Adrenal gland (tissue), 12 donors: Measurements from ENCODE around the gene ARID3C. TPM values are rescaled to one million over a fixed set of nuclear protein-coding genes. Genes with fewer than 3 reads are reported as not detected.

Experiments
- DNase-seq, 7 donors: peaks; one replicate each; pipeline ENCODE4 v3.0.0-alpha.2; 2019 to 2020
- H3K27ac ChIP-seq, 5 donors: fragments of 200-600 bp; sonication (generic) in 4 of 5; 1 replicate in 3 of 5; 2 replicates in 2 of 5; pipeline versions ENCODE4 v1.5.1 to v1.8.0; 2016 to 2020; ENCODE audit warnings: mild to moderate bottlenecking in 1 of 5
- H3K27me3 ChIP-seq: fragments of 200-600 bp; 2 replicates; pipeline ENCODE4 v1.8.0; 2021
- H3K36me3 ChIP-seq, 2 donors: fragments of 200-600 bp; replicated peaks in 1 of 2; 1 replicate in 1 of 2; 2 replicates in 1 of 2; pipeline versions ENCODE4 v1.5.1 to v1.8.0; 2018 to 2022
- H3K4me1 ChIP-seq, 2 donors: fragments of 200-600 bp; replicated peaks in 1 of 2; 1 replicate in 1 of 2; 2 replicates in 1 of 2; pipeline versions ENCODE4 v1.5.1 to v1.8.0; 2018 to 2021
- H3K4me3 ChIP-seq, 4 donors: fragments of 200-600 bp; sonication (generic) in 3 of 4; one replicate each; pipeline ENCODE4 v1.5.1; 2016 to 2018
- H3K9me3 ChIP-seq, 3 donors: fragments of 200-600 bp; sonication (generic) in 1 of 3; replicated peaks in 1 of 3; 1 replicate in 2 of 3; 2 replicates in 1 of 3; pipeline versions ENCODE4 v1.5.1 to v1.8.0; 2016 to 2021
- POLR2A ChIP-seq, 2 donors: fragments of 450-650 bp; IDR thresholded peaks; one replicate each; pipeline ENCODE4 v1.6.1; 2017; ENCODE audit warnings: antibody characterized with exemption in 2 of 2, mild to moderate bottlenecking in 2 of 2, moderate library complexity in 1 of 2
- WGBS, 4 donors: extraction: QIAGEN DNeasy Blood & Tissue Kit in 2 of 4; methylation state at CpG; one replicate each; pipeline versions ENCODE4 v1.1.5 to v1.1.7; 2013 to 2017; 5-methylcytosine and 5-hydroxymethylcytosine counted together
- intact Hi-C, 2 donors: fragments of 100-400 bp; cut with DNase I; formaldehyde crosslinking; loops; one replicate each; pipeline versions ENCODE4 v1.14.1 to v1.15.0; 2022 to 2023
- polyA plus RNA-seq, 3 donors: library from polyadenylated mRNA; stranded (reverse); fragments of 200-250 nt in 2 of 3; fragments of 350-450 nt in 1 of 3; fragmentation: Illumina TruSeq in 1 of 3; extraction: RNeasy Lipid Tissue Mini Kit (QIAGEN cat#74804) in 1 of 3; gene quantifications; one replicate each; pipeline ENCODE4 v1.2.3, GENCODE V29; 2013 to 2014
- total RNA-seq, 9 donors: library from RNA; depleted of rRNA in 4 of 9; stranded (reverse); fragments of >200 nt in 4 of 9; fragments of 120-200 nt in 1 of 9; fragmentation: NEBNext Ultra II Directional in 1 of 9; extraction: Animal tissue kit (Norgen Biotek cat#: 25700) in 1 of 9; gene quantifications; one replicate each; pipeline versions ENCODE4 v1.1.0 to v1.2.4, GENCODE V29; 2013 to 2023
- TF ChIP-seq, protein P1 (sequence below), 6 experiments: fragments of 450-650 bp in 4 of 6; fragments of 200-600 bp in 2 of 6; sonication (generic) in 1 of 6; IDR thresholded peaks; 1 replicate in 5 of 6; 2 replicates in 1 of 6; pipeline versions ENCODE4 v1.5.1 to v1.8.0; 2016 to 2021; ENCODE audit warnings: antibody characterized with exemption in 6 of 6, mild to moderate bottlenecking in 2 of 6, moderate library complexity in 1 of 6
- donor health status: healthy with polysubstance abuse.
- donor health status: Bipolar disorder and iron deficiency.
- donor health status: DM: yes; HTN: yes; CAD: no.
- donor health status: DM: no; HTN: no; CAD: no.
- donor health status: DM: no; HTN: no; CAD: no.
- donor health status: DM: yes; HTN: yes; CAD: no.

Gene ARID3C
- total and polyA plus RNA-seq, 12 donors = not detected

DNA sequence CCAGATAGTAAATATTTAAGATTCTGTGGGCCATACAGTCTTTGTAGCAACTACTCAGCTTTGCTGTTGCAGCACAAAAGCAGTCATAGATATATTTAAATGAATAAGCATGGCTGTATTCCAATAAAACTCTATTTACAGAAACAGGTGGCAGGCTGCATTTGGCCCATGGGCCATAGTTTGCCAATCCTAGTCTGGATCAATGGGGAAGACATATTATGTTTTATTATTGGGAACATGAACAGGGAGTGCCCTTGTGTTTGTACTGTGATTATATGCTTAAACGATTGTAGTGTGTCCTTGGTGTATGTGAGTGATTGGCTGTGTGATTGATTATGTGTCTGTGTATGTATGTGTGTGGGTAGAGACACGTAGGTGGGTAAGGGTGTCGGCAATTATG is 45.6 kb upstream of the ARID3C start:
- no peaks in the 10 kb centered on the region for H3K36me3 ChIP-seq
- intact Hi-C loops = no loop called here
- no peaks in the 10 kb centered on the region for H3K27me3 ChIP-seq
- H3K27ac ChIP-seq = no peak overlapping the region
- WGBS, 4 donors = 68 to 82% (median 72%) methylated on average over 3 of the region's 3 CpGs
- H3K9me3 ChIP-seq = no peaks in the 10 kb centered on the region
- H3K4me3 ChIP-seq = no peak overlapping the region
- TF ChIP-seq POLR2A (IDR thresholded peaks at IDR 0.05) = no peak
- TF ChIP-seq, protein P1, sequence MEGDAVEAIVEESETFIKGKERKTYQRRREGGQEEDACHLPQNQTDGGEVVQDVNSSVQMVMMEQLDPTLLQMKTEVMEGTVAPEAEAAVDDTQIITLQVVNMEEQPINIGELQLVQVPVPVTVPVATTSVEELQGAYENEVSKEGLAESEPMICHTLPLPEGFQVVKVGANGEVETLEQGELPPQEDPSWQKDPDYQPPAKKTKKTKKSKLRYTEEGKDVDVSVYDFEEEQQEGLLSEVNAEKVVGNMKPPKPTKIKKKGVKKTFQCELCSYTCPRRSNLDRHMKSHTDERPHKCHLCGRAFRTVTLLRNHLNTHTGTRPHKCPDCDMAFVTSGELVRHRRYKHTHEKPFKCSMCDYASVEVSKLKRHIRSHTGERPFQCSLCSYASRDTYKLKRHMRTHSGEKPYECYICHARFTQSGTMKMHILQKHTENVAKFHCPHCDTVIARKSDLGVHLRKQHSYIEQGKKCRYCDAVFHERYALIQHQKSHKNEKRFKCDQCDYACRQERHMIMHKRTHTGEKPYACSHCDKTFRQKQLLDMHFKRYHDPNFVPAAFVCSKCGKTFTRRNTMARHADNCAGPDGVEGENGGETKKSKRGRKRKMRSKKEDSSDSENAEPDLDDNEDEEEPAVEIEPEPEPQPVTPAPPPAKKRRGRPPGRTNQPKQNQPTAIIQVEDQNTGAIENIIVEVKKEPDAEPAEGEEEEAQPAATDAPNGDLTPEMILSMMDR (IDR thresholded peaks at IDR 0.05) = no peak
- H3K4me1 ChIP-seq = no peaks in the 10 kb centered on the region
- no peak for DNase-seq

DNA sequence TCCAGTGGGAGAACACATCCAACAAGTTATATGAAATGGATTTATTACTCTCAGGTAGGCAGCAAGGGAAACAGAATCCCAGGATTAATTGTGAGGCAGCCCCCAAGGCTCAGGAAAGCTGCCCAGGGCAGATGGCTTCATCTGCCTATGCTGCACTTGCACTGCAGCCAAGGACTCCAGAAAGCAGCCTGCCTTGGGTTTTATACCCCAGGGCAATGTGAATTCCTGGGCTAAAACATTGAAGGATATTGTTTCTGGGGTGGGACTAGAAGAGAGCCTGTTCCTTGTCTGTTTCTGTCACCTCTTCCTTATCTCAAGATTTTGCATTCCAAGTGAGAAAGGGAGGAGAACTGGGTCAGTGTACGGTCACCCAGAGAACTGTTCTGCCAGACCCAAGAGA is 42.4 kb upstream of the ARID3C start:
- Histone ChIP-seq H3K36me3 (no peaks in the 10 kb centered on the region), H3K4me1 (peaks cover 0 to 5% of the 10 kb centered on the region in 2 donors), H3K4me3 (no peak overlapping the region), H3K27ac (no peak overlapping the region), H3K27me3 (no peaks in the 10 kb centered on the region), H3K9me3 (no peaks in the 10 kb centered on the region)
- intact Hi-C loops = no loop called here
- WGBS, 4 donors = 80 to 100% (median 86%) methylated on average over 1 of the region's 1 CpG
- TF ChIP-seq POLR2A (IDR thresholded peaks at IDR 0.05) = no peak
- TF ChIP-seq, protein P1 (IDR thresholded peaks at IDR 0.05) = no peak
- no peak for DNase-seq

DNA sequence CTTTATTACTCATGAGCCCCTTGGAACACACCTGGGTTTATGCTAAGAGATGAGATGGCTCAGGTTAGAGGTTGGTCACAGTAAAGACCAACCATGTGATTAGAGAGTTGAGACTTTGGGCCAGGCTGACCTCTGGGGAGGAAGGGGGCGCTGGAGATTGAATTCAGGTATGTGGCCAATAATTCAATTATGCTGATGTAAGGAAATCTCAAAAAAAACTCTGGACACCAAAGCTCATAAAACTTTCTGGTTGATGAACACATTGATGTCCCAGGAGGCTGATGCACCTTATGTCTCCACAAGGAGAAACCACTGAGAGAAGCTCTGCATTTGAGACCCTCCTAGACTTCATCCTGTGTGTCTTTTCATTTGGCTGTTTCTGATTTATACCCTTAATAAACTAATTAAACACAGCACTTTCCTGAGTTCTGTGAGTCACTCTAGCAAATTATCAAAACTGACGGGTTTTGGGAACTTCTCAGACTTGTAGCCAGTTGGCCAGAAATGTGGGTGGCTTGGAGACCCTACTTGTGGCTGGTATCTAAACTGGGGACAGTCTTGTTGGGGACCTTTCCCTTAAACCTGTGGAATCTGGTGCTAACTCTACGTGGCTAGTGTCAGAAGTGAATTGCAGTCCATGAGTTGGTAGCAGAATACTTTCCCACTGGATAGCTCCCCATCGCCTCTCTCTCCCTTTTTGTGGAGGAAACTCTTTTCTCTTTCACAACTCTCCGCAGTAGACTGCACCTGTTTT is 41.1 kb upstream of the ARID3C start:
- intact Hi-C loops = no loop called here

DNA sequence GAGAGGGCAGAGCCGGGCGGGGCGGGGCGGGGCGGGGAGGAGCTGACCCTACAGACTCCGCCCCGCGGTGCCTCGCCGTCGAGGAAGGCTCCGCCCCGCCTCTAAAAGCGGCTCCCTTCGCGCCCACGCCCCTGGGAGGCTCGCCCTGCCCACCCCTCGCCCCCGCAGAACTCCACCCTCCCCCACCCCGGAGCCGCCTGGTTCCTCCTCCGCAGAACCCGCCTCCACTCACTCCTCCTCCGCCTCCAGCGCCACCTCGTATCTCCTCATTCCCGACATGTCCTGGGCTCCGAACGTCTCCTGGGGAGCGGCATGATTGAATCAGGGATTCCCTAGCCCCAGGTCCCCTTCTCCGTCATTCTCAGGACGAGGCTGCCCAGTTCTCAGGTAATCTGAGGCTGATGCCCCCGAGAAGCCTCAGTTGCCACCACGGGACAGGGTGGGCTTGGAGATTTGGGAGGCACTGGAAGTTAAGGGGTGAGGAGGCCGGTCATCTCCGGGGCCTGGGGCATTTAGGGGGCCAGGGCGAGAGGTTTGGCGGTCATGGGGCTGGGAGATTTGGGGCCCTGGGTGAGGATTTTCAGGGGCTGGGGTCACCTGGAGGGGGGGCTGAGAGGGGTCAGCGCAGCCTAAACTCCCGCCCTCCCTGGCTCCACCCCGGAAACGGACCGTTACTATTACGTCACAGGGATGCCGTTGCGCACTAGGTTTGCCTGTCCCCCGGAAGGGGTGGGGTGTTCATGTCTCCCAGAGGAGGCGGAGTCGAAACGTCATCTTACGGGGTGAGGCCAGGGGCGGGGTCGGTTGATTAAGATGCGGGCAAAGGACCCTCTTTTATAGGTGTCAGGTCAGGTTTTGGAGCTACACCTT is 36.8 kb upstream of the ARID3C start:
- DNase-seq = peak; percentile 95 to 98 (median 97)
- TF ChIP-seq POLR2A (IDR thresholded peaks at IDR 0.05) = peak; percentile 94
- TF ChIP-seq, protein P1 (IDR thresholded peaks at IDR 0.05) = no peak
- peak overlapping the region; percentile 92 to 100 (median 99) for H3K27ac ChIP-seq
- 0 to 2% (median 1%) methylated on average over 20 to 55 of the region's 55 CpGs for WGBS, 4 donors
- no peaks in the 10 kb centered on the region for H3K9me3 ChIP-seq
- no peaks in the 10 kb centered on the region for H3K27me3 ChIP-seq
- intact Hi-C loops = no loop called here
- peaks cover 7 to 17% of the 10 kb centered on the region in 2 donors for H3K4me1 ChIP-seq
- H3K36me3 ChIP-seq = no peaks in the 10 kb centered on the region
- peak overlapping the region in 3 of 4 donors; percentile 53 to 79 (median 76) for H3K4me3 ChIP-seq

More for the DNA sequence above, 41.1 kb upstream of the ARID3C start:
- 91 to 98% (median 94%) methylated on average over 5 of the region's 5 CpGs for WGBS, 4 donors
- Histone ChIP-seq H3K4me3 (no peak overlapping the region), H3K9me3 (no peaks in the 10 kb centered on the region), H3K36me3 (no peaks in the 10 kb centered on the region), H3K27ac (no peak overlapping the region), H3K27me3 (no peaks in the 10 kb centered on the region), H3K4me1 (peaks cover under 1 to 9% of the 10 kb centered on the region in 2 donors)
- DNase-seq = no peak
- TF ChIP-seq, protein P1 (IDR thresholded peaks at IDR 0.05) = no peak
- TF ChIP-seq POLR2A (IDR thresholded peaks at IDR 0.05) = no peak
